HCT116 (cell line): Measurements from ENCODE around the gene PGBD5. TPM values are rescaled to one million over a fixed set of nuclear protein-coding genes. Genes with fewer than 3 reads are reported as not detected.
A peak's percentile ranks its signal among the peaks of the same experiment; 100 is the strongest.

Experiments
- ATAC-seq: fragments of 200-7000 bp; cut with Tn5 transposase; 2 replicates; pipeline ENCODE4 v1.9.1; 2020; ENCODE audit warnings: mild to moderate bottlenecking, moderate library complexity
- BruUV-seq: library from RNA; stranded (reverse); fragments of 400-500 nt; replicated peaks from 2 replicates; lab custom pipeline; 2021; lab: Mats Ljungman, UMichigan
- CTCF ChIA-PET: fragments of 300-600 bp; sonication (Branson Sonifier 250); formaldehyde crosslinking; loops from one replicate; lab custom pipeline; 2021; ENCODE audit warnings: antibody characterized with exemption; lab: Charles Lee
- POLR2A ChIA-PET: fragments of 300-600, 350-600 bp; sonication (Branson Sonifier 250); formaldehyde crosslinking; loops from one replicate; lab custom pipeline; 2021; ENCODE audit warnings: antibody characterized with exemption; lab: Charles Lee
- RAD21 ChIA-PET, 2 experiments: fragments of 300-600 bp; sonication (Branson Sonifier 250); formaldehyde crosslinking; loops; one replicate each; lab custom pipeline; 2023; ENCODE audit warnings: low total read pairs in 2 of 2; ENCODE audit not compliant: uncharacterized antibody in 2 of 2, unreplicated experiment in 2 of 2, low non-redundant PET in 1 of 2; lab: Charles Lee
- DNase-seq: peaks from one replicate; pipeline ENCODE4 v3.0.0-alpha.2; 2010; ENCODE audit warnings: low read depth, low spot score
- H2AFZ ChIP-seq: fragments of 200-600 bp; shearing (Covaris generic), sonication (generic); 2 replicates; pipeline ENCODE4 v1.6.1; 2017; ENCODE audit warnings: low read depth, mixed run types, mixed read lengths, antibody characterized with exemption, low read length; ENCODE audit not compliant: poor library complexity, severe bottlenecking
- H3K27ac ChIP-seq: 2 replicates; pipeline ENCODE4 v1.5.1; 2012; ENCODE audit warnings: low read depth, low read length
- H3K27me3 ChIP-seq: fragments of 200-600 bp; sonication (generic); 2 replicates; pipeline ENCODE4 v1.6.1; 2016; ENCODE audit warnings: mixed run types, low read length, mixed read lengths; ENCODE audit not compliant: insufficient read depth
- H3K36me3 ChIP-seq, 2 experiments: fragments of 200-500 bp in 1 of 2; fragments of 200-600 bp in 1 of 2; sonication (Bioruptor generic) in 1 of 2; sonication (generic) in 1 of 2; 2 replicates each; pipeline versions ENCODE4 v1.5.1 to v1.6.1; 2014 to 2016; ENCODE audit warnings: low read length in 2 of 2, inconsistent platforms in 1 of 2, mixed read lengths in 1 of 2, mixed run types in 1 of 2; ENCODE audit not compliant: insufficient read depth in 2 of 2, control insufficient read depth in 1 of 2
- H3K4me1 ChIP-seq, 2 experiments: fragments of 200-600 bp in 1 of 2; sonication (generic) in 1 of 2; 2 replicates each; pipeline versions ENCODE4 v1.5.1 to v1.6.1; 2012 to 2017; ENCODE audit warnings: low read length in 2 of 2, inconsistent platforms in 1 of 2, mild to moderate bottlenecking in 1 of 2, mixed read lengths in 1 of 2, mixed run types in 1 of 2, moderate library complexity in 1 of 2; ENCODE audit not compliant: insufficient read depth in 2 of 2, control insufficient read depth in 1 of 2
- H3K4me2 ChIP-seq: fragments of 200-600 bp; sonication (generic); 2 replicates; pipeline ENCODE4 v1.6.1; 2017; ENCODE audit warnings: mixed run types, low read length, mixed read lengths
- H3K4me3 ChIP-seq, 2 experiments: fragments of 200-600 bp in 1 of 2; sonication (generic) in 1 of 2; replicated peaks in 1 of 2; 2 replicates each; pipeline ENCODE4 v1.5.1; 2011 to 2016; ENCODE audit warnings: low read length in 2 of 2, control low read depth in 1 of 2, low read depth in 1 of 2, mild to moderate bottlenecking in 1 of 2, mixed read lengths in 1 of 2, mixed run types in 1 of 2
- H3K79me2 ChIP-seq: fragments of 200-600 bp; sonication (generic); 2 replicates; pipeline ENCODE4 v1.6.1; 2017; ENCODE audit warnings: mild to moderate bottlenecking, mixed run types, low read length, moderate library complexity, mixed read lengths; ENCODE audit not compliant: insufficient read depth
- H3K9ac ChIP-seq: fragments of 200-600 bp; sonication (generic); 2 replicates; pipeline ENCODE4 v1.6.1; 2016; ENCODE audit warnings: low read length, mixed read lengths
- H3K9me2 ChIP-seq: fragments of 200-600 bp; sonication (generic), shearing (Covaris generic); 2 replicates; pipeline ENCODE4 v1.6.1; 2017; ENCODE audit warnings: mixed run types, mild to moderate bottlenecking, moderate library complexity; ENCODE audit not compliant: insufficient read depth
- H3K9me3 ChIP-seq, 2 experiments: fragments of 200-500 bp in 1 of 2; fragments of 200-600 bp in 1 of 2; sonication (Bioruptor generic) in 1 of 2; sonication (generic) in 1 of 2; 2 replicates each; pipeline ENCODE4 v1.6.1; 2014 to 2017; ENCODE audit warnings: low read length in 2 of 2, mixed read lengths in 2 of 2, inconsistent platforms in 1 of 2, low read depth in 1 of 2, mild to moderate bottlenecking in 1 of 2, mixed run types in 1 of 2, moderate library complexity in 1 of 2; ENCODE audit not compliant: control insufficient read depth in 1 of 2, insufficient read depth in 1 of 2
- H4K20me1 ChIP-seq: fragments of 200-600 bp; sonication (generic), shearing (Covaris generic); 2 replicates; pipeline ENCODE4 v1.6.1; 2017; ENCODE audit warnings: mixed run types, mild to moderate bottlenecking, moderate library complexity; ENCODE audit not compliant: insufficient read depth
- CBX3 ChIP-seq: IDR thresholded peaks from 2 replicates; pipeline ENCODE4 v1.6.1; 2012; ENCODE audit warnings: low read depth
- EGR1 ChIP-seq: IDR thresholded peaks from 2 replicates; pipeline ENCODE4 v1.6.1; 2012; ENCODE audit warnings: low read depth
- ELF1 ChIP-seq: IDR thresholded peaks from 2 replicates; pipeline ENCODE4 v1.6.1; 2012; ENCODE audit warnings: low read depth, borderline replicate concordance
- EZH2phosphoT487 ChIP-seq: fragments of 200-600 bp; IDR thresholded peaks from 2 replicates; pipeline ENCODE4 v1.6.1; 2018; ENCODE audit warnings: antibody characterized with exemption, borderline replicate concordance
- FOSL1 ChIP-seq: IDR thresholded peaks from 2 replicates; pipeline ENCODE4 v1.6.1; 2012; ENCODE audit warnings: low read depth
- JUND ChIP-seq: IDR thresholded peaks from 2 replicates; pipeline ENCODE4 v1.6.1; 2012
- POLR2A ChIP-seq: IDR thresholded peaks from 2 replicates; pipeline ENCODE4 v1.7.0; 2011; ENCODE audit warnings: borderline replicate concordance; ENCODE audit not compliant: insufficient read depth, insufficient read length; ENCODE audit errors: extremely low read depth
- POLR2AphosphoS5 ChIP-seq: IDR thresholded peaks from 2 replicates; pipeline ENCODE4 v1.6.1; 2011; ENCODE audit warnings: mild to moderate bottlenecking, low read depth, low read length, moderate library complexity
- RAD21 ChIP-seq: IDR thresholded peaks from 2 replicates; pipeline ENCODE4 v1.6.1; 2012; ENCODE audit warnings: low read depth, mild to moderate bottlenecking
- SIN3A ChIP-seq: IDR thresholded peaks from 2 replicates; pipeline ENCODE4 v1.6.1; 2012; ENCODE audit warnings: low read depth
- SP1 ChIP-seq: IDR thresholded peaks from 2 replicates; pipeline ENCODE4 v1.6.1; 2012; ENCODE audit warnings: low read depth
- SRF ChIP-seq: IDR thresholded peaks from 2 replicates; pipeline ENCODE4 v1.6.1; 2012; ENCODE audit warnings: low read depth
- ZNF274 ChIP-seq: fragments of 200-500 bp; sonication (Bioruptor generic); IDR thresholded peaks from 2 replicates; pipeline ENCODE4 v1.6.1; 2014; ENCODE audit warnings: mild to moderate bottlenecking, low read depth, low read length, inconsistent platforms
- intact Hi-C: fragments of 100-400 bp; cut with micrococcal nuclease; formaldehyde crosslinking; loops from 2 replicates; pipeline ENCODE4 v1.10.0; 2022
- total RNA-seq: library from RNA; stranded (reverse); gene quantifications from one replicate; pipeline ENCODE4 v1.2.1, GENCODE V29; 2021; ENCODE audit not compliant: unreplicated experiment
- TF ChIP-seq, protein P1 (sequence below): IDR thresholded peaks from 2 replicates; pipeline ENCODE4 v1.6.1; 2012
- TF ChIP-seq, protein P2 (sequence below): IDR thresholded peaks from 2 replicates; pipeline ENCODE4 v1.6.1; 2012; ENCODE audit warnings: low read depth
- TF ChIP-seq, protein P3 (sequence below), 3 experiments: fragments of 200-600 bp in 1 of 3; sonication (generic) in 1 of 3; IDR thresholded peaks in 2 of 3; conservative IDR thresholded peaks in 1 of 3; 2 replicates each; pipeline ENCODE4 v1.5.1; 2012 to 2017; ENCODE audit warnings: low read depth in 2 of 3, low read length in 2 of 3, antibody characterized with exemption in 1 of 3, borderline replicate concordance in 1 of 3, control low read depth in 1 of 3, mild to moderate bottlenecking in 1 of 3, mixed read lengths in 1 of 3, mixed run types in 1 of 3, moderate library complexity in 1 of 3; ENCODE audit not compliant: insufficient read depth in 1 of 3

Gene PGBD5
- total RNA-seq, 1 experiment from 2014 or later = 0.27 TPM

DNA sequence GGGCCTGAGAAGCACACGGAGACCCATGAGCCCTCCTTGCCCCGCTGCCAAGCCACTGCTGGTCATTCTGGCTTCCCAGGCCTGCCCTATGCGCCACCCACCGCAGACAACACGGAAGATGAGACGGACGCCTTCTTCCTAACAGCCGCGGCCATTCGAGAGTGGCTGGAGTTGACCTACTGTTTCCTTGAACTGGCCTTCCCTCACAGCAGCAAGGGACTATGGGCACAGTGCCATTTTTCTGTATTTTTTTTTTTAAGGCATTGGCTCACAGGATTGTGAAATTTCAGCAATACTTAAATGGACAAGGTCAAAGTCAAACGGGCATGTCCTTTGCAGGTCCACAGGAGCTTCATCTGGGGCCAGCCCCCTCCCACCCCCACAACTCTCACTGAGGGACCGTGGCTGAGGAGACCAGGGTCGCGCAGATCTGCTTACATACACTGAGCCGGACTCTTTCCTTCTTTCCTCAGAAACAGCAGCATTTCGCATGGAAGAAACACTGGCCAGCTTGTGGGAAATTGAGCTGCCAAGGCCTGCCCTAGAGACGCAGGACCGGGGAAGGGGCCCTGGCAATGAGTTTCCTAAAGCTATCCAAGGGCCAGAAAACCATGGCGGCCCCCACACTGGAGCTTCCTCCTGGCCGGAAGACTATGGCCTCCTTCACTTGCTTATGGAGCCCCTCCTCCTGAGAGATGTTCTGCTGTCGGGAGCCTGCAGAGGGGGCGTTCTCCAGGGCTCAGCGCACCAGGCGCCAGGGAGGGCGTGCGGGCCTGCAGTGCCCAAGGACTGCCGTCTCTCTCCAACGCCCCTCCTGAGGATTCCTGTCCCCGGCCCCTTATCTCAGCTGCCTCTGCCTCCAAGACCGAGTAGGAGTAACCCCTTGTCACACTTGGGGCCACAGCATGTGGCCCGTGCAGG lies 98.9 kb downstream of the PGBD5 start:
- peak overlapping the region; percentile 49 for H3K4me2 ChIP-seq
- H3K27me3 ChIP-seq = no peaks in the 10 kb centered on the region
- BruUV-seq = no TSS peak
- H2AFZ ChIP-seq = peak overlapping the region; percentile 12
- H3K4me3 ChIP-seq = no peak overlapping the region
- no peaks in the 10 kb centered on the region for H3K9me3 ChIP-seq
- RAD21 ChIA-PET = no interaction called here
- H3K79me2 ChIP-seq = no peaks in the 10 kb centered on the region
- H4K20me1 ChIP-seq = no peaks in the 10 kb centered on the region
- ATAC-seq = peak; percentile 34
- CTCF ChIA-PET = no interaction called here
- peaks cover 5 to 10% of the 10 kb centered on the region in 2 experiments; a peak in 3 of 4 replicates for H3K4me1 ChIP-seq
- no peaks in the 10 kb centered on the region for H3K36me3 ChIP-seq
- TF ChIP-seq FOSL1 (no peak), EGR1 (no peak), CBX3 (no peak), POLR2A (no peak), ZNF274 (no peak), POLR2AphosphoS5 (no peak), SRF (no peak)
- TF ChIP-seq, protein P1, sequence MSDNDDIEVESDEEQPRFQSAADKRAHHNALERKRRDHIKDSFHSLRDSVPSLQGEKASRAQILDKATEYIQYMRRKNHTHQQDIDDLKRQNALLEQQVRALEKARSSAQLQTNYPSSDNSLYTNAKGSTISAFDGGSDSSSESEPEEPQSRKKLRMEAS = no peak
- no peak overlapping the region; the same call in 1 of the 2 replicates for H3K27ac ChIP-seq
- H3K9ac ChIP-seq = no peak overlapping the region
- intact Hi-C loops = no loop called here
- no peaks in the 10 kb centered on the region for H3K9me2 ChIP-seq
- POLR2A ChIA-PET = no interaction called here
- no peak for DNase-seq

DNA sequence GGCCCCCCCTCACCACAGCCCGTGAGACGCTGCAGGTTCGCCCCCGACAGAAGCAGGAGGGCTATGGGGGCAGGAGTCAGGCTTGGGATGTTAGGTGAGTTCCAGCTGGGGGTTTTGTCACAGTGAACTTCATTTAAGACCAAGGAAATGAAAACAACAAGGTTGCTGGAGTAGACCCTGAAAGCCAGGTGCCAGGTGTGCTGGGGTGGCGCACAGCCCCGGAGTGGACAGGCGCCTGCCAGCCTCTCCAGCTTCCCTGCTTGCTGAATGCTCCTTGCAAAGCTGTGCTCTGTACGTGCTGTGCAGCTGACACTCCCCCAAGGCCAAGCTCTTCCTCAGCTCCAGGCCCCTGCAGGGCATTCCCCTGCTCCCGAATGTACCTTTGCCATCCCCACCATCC lies 102.4 kb downstream of the PGBD5 start:
- Histone ChIP-seq H4K20me1 (no peaks in the 10 kb centered on the region), H3K9me3 (no peaks in the 10 kb centered on the region), H3K9ac (no peak overlapping the region), H3K4me1 (peaks cover 5 to 10% of the 10 kb centered on the region in 2 experiments; a peak in 3 of 4 replicates), H3K27ac (no peak overlapping the region), H3K9me2 (no peaks in the 10 kb centered on the region), H3K4me2 (no peak overlapping the region), H3K36me3 (no peaks in the 10 kb centered on the region), H2AFZ (no peak overlapping the region), H3K27me3 (no peaks in the 10 kb centered on the region), H3K4me3 (no peak overlapping the region), H3K79me2 (no peaks in the 10 kb centered on the region)
- DNase-seq = no peak
- BruUV-seq = no TSS peak
- RAD21 ChIA-PET = no interaction called here
- POLR2A ChIA-PET = no interaction called here
- no peak for ATAC-seq
- CTCF ChIA-PET = no interaction called here
- intact Hi-C loops = no loop called here
- TF ChIP-seq EGR1 (no peak), FOSL1 (no peak), RAD21 (no peak), SIN3A (no peak), SRF (no peak), EZH2phosphoT487 (no peak), ELF1 (no peak), SP1 (no peak), JUND (no peak), POLR2A (no peak)
- TF ChIP-seq, protein P2, sequence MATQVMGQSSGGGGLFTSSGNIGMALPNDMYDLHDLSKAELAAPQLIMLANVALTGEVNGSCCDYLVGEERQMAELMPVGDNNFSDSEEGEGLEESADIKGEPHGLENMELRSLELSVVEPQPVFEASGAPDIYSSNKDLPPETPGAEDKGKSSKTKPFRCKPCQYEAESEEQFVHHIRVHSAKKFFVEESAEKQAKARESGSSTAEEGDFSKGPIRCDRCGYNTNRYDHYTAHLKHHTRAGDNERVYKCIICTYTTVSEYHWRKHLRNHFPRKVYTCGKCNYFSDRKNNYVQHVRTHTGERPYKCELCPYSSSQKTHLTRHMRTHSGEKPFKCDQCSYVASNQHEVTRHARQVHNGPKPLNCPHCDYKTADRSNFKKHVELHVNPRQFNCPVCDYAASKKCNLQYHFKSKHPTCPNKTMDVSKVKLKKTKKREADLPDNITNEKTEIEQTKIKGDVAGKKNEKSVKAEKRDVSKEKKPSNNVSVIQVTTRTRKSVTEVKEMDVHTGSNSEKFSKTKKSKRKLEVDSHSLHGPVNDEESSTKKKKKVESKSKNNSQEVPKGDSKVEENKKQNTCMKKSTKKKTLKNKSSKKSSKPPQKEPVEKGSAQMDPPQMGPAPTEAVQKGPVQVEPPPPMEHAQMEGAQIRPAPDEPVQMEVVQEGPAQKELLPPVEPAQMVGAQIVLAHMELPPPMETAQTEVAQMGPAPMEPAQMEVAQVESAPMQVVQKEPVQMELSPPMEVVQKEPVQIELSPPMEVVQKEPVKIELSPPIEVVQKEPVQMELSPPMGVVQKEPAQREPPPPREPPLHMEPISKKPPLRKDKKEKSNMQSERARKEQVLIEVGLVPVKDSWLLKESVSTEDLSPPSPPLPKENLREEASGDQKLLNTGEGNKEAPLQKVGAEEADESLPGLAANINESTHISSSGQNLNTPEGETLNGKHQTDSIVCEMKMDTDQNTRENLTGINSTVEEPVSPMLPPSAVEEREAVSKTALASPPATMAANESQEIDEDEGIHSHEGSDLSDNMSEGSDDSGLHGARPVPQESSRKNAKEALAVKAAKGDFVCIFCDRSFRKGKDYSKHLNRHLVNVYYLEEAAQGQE = no peak
- TF ChIP-seq, protein P3, sequence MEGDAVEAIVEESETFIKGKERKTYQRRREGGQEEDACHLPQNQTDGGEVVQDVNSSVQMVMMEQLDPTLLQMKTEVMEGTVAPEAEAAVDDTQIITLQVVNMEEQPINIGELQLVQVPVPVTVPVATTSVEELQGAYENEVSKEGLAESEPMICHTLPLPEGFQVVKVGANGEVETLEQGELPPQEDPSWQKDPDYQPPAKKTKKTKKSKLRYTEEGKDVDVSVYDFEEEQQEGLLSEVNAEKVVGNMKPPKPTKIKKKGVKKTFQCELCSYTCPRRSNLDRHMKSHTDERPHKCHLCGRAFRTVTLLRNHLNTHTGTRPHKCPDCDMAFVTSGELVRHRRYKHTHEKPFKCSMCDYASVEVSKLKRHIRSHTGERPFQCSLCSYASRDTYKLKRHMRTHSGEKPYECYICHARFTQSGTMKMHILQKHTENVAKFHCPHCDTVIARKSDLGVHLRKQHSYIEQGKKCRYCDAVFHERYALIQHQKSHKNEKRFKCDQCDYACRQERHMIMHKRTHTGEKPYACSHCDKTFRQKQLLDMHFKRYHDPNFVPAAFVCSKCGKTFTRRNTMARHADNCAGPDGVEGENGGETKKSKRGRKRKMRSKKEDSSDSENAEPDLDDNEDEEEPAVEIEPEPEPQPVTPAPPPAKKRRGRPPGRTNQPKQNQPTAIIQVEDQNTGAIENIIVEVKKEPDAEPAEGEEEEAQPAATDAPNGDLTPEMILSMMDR (IDR thresholded peaks at IDR 0.05 in 2 of 3, conservative IDR thresholded peaks at IDR 0.05 in 1 of 3; ENCODE audit: borderline replicate concordance in 1 of 3, insufficient read depth in 1 of 3, low read depth in 2 of 3, low read length in 2 of 3) = no peak
